Liver (tissue), 9 donors: ENCODE data around the gene STRA8. TPM values are rescaled to one million over a fixed set of nuclear protein-coding genes. Genes with fewer than 3 reads are reported as not detected.

ENCODE experiments used
- DNase-seq: peaks from one replicate; pipeline ENCODE4 v3.0.0-alpha.2; 2017; ENCODE audit warnings: low spot score
- H3K27ac ChIP-seq, 2 donors: one replicate each; pipeline ENCODE4 v1.7.0; 2013; ENCODE audit warnings: inconsistent platforms in 2 of 2, low read length in 2 of 2, control low read depth in 1 of 2, low read depth in 1 of 2, mild to moderate bottlenecking in 1 of 2
- H3K27me3 ChIP-seq, 4 donors: one replicate each; pipeline versions ENCODE4 v1.6.1 to v1.7.0; 2013; ENCODE audit warnings: low read length in 3 of 4, inconsistent platforms in 1 of 4, mild to moderate bottlenecking in 1 of 4, moderate library complexity in 1 of 4; ENCODE audit not compliant: control insufficient read depth in 4 of 4, insufficient read depth in 4 of 4
- H3K36me3 ChIP-seq, 4 donors: one replicate each; pipeline versions ENCODE4 v1.6.1 to v1.7.0; 2013; ENCODE audit warnings: low read length in 3 of 4, mild to moderate bottlenecking in 3 of 4, low read depth in 1 of 4, moderate library complexity in 1 of 4; ENCODE audit not compliant: control insufficient read depth in 4 of 4, insufficient read depth in 3 of 4
- H3K4me1 ChIP-seq, 4 donors: one replicate each; pipeline versions ENCODE4 v1.6.1 to v1.7.0; 2013; ENCODE audit warnings: low read length in 3 of 4, mild to moderate bottlenecking in 3 of 4, moderate library complexity in 1 of 4; ENCODE audit not compliant: control insufficient read depth in 4 of 4, insufficient read depth in 4 of 4
- H3K4me3 ChIP-seq, 3 donors: one replicate each; pipeline versions ENCODE4 v1.6.1 to v1.7.0; 2013; ENCODE audit warnings: low read length in 3 of 3, control low read depth in 1 of 3, low read depth in 1 of 3, mild to moderate bottlenecking in 1 of 3
- H3K9ac ChIP-seq, 2 donors: one replicate each; pipeline ENCODE4 v1.7.0; 2013; ENCODE audit warnings: low read length in 2 of 2, mild to moderate bottlenecking in 2 of 2, moderate library complexity in 2 of 2, control low read depth in 1 of 2, low read depth in 1 of 2
- H3K9me3 ChIP-seq, 4 donors: one replicate each; pipeline versions ENCODE4 v1.6.1 to v1.7.0; 2013; ENCODE audit warnings: low read length in 3 of 4; ENCODE audit not compliant: control insufficient read depth in 4 of 4
- ATF3 ChIP-seq: IDR thresholded peaks from 2 replicates; pipeline ENCODE4 v1.6.1; 2016; ENCODE audit warnings: antibody characterized with exemption
- CTCF ChIP-seq: fragments of 150-350 bp; IDR thresholded peaks from 2 replicates; pipeline ENCODE4 v1.5.1; 2017; ENCODE audit warnings: improper control_type of control experiment, low read depth, low read length; ENCODE audit not compliant: missing input control
- FOXA2 ChIP-seq: IDR thresholded peaks from 2 replicates; pipeline ENCODE4 v1.6.1; 2016; ENCODE audit warnings: antibody characterized with exemption
- GABPA ChIP-seq, 2 donors: IDR thresholded peaks in 1 of 2; conservative IDR thresholded peaks in 1 of 2; 2 replicates each; pipeline ENCODE4 v1.6.1; 2016; ENCODE audit warnings: antibody characterized with exemption in 2 of 2, mild to moderate bottlenecking in 1 of 2, moderate library complexity in 1 of 2
- HNF4A ChIP-seq, 2 donors: conservative IDR thresholded peaks; 2 replicates each; pipeline ENCODE4 v1.6.1; 2016; ENCODE audit warnings: antibody characterized with exemption in 2 of 2, mild to moderate bottlenecking in 2 of 2
- HNF4G ChIP-seq: IDR thresholded peaks from 2 replicates; pipeline ENCODE4 v1.6.1; 2016; ENCODE audit warnings: antibody characterized with exemption
- JUND ChIP-seq, 2 donors: IDR thresholded peaks; 2 replicates each; pipeline ENCODE4 v1.6.1; 2016; ENCODE audit warnings: antibody characterized with exemption in 2 of 2
- MAX ChIP-seq: IDR thresholded peaks from 2 replicates; pipeline ENCODE4 v1.6.1; 2016; ENCODE audit warnings: antibody characterized with exemption
- NR2F2 ChIP-seq: IDR thresholded peaks from 2 replicates; pipeline ENCODE4 v1.6.1; 2016; ENCODE audit warnings: antibody characterized with exemption
- RAD21 ChIP-seq, 2 donors: IDR thresholded peaks; 2 replicates each; pipeline ENCODE4 v1.6.1; 2016; ENCODE audit warnings: antibody characterized with exemption in 2 of 2, mild to moderate bottlenecking in 2 of 2
- REST ChIP-seq: IDR thresholded peaks from 2 replicates; pipeline ENCODE4 v1.6.1; 2016; ENCODE audit warnings: antibody characterized with exemption, mild to moderate bottlenecking
- RXRA ChIP-seq, 2 donors: IDR thresholded peaks; 2 replicates each; pipeline ENCODE4 v1.6.1; 2017 to 2018; ENCODE audit warnings: antibody characterized with exemption in 2 of 2, mild to moderate bottlenecking in 1 of 2
- SP1 ChIP-seq: IDR thresholded peaks from 2 replicates; pipeline ENCODE4 v1.6.1; 2018; ENCODE audit warnings: antibody characterized with exemption, mild to moderate bottlenecking
- TAF1 ChIP-seq: conservative IDR thresholded peaks from 2 replicates; pipeline ENCODE4 v1.6.1; 2016; ENCODE audit warnings: antibody characterized with exemption, mild to moderate bottlenecking
- YY1 ChIP-seq: IDR thresholded peaks from 2 replicates; pipeline ENCODE4 v1.6.1; 2016; ENCODE audit warnings: antibody characterized with exemption, mild to moderate bottlenecking
- ZBTB33 ChIP-seq: IDR thresholded peaks from 2 replicates; pipeline ENCODE4 v1.6.1; 2016; ENCODE audit warnings: antibody characterized with exemption
- WGBS: extraction: QIAGEN DNeasy Blood & Tissue Kit; methylation state at CpG from one replicate; pipeline ENCODE4 v1.1.7; 2013; 5-methylcytosine and 5-hydroxymethylcytosine counted together
- polyA plus RNA-seq, 2 donors: library from polyadenylated mRNA; stranded (reverse) in 1 of 2; unstranded in 1 of 2; fragments of 200-250 nt in 1 of 2; fragments of >200 nt in 1 of 2; fragmentation: Nextera tagmentation in 1 of 2; extraction: Ambion mirVana in 1 of 2; gene quantifications; one replicate each; pipeline versions ENCODE4 v1.2.1 to v1.2.3, GENCODE V29; 2013 to 2015
- total RNA-seq, 2 donors: library from RNA; depleted of rRNA; stranded (reverse); fragments of >200 nt; gene quantifications; one replicate each; pipeline ENCODE4 v1.2.3, GENCODE V29; 2014
- donor health status: healthy.
- donor health status: healthy.
- donor health status: healthy.
- donor health status: healthy.
- donor health status: healthy.

STRA8 gene
- total and polyA plus RNA-seq, 4 donors: 0.14 TPM; not detected in 3

- no peak overlapping the region for H3K9ac ChIP-seq
- DNase-seq: no peak
- no peak overlapping the region for H3K27ac ChIP-seq
- H3K36me3 ChIP-seq: no peaks in the 10 kb centered on the region
- no peak overlapping the region for H3K4me3 ChIP-seq
- 85% methylated on average over 10 of the region's 10 CpGs for WGBS
- no peaks in the 10 kb centered on the region for H3K27me3 ChIP-seq
- H3K9me3 ChIP-seq: peaks cover 0 to 4% (median 2%) of the 10 kb centered on the region in 4 donors
- H3K4me1 ChIP-seq: peaks cover 0 to 5% (median 2%) of the 10 kb centered on the region in 4 donors
- no peak for TF ChIP-seq CTCF
- TF ChIP-seq RXRA (IDR thresholded peaks at IDR 0.05): no peak
- TF ChIP-seq NR2F2: no peak
- TF ChIP-seq HNF4G: no peak
- TF ChIP-seq REST: no peak
- TF ChIP-seq FOXA2: no peak
- no peak for TF ChIP-seq RAD21 (IDR thresholded peaks at IDR 0.05)
- TF ChIP-seq GABPA (IDR thresholded peaks at IDR 0.05 in 1 of 2, conservative IDR thresholded peaks at IDR 0.05 in 1 of 2): no peak
- TF ChIP-seq TAF1: no peak
- TF ChIP-seq ZBTB33: no peak
- no peak for TF ChIP-seq SP1
- no peak for TF ChIP-seq MAX
- no peak for TF ChIP-seq YY1
- TF ChIP-seq ATF3: no peak
- no peak for TF ChIP-seq JUND (IDR thresholded peaks at IDR 0.05)
- TF ChIP-seq HNF4A (conservative IDR thresholded peaks at IDR 0.05): no peak
Measured at GRCh38 chr7:135260930-135261721, 27.5 kb downstream of the STRA8 start.
